Lung (tissue), 16 donors: ENCODE data around the gene SMLR1. TPM values are rescaled to one million over a fixed set of nuclear protein-coding genes. Genes with fewer than 3 reads are reported as not detected.
A peak's percentile ranks its signal among the peaks of the same experiment; 100 is the strongest.

Experiments used
- ATAC-seq: fragments of 200-7000 bp; cut with Tn5 transposase; one replicate; pipeline ENCODE4 v1.9.1; 2020; ENCODE audit warnings: moderate number of reproducible peaks; ENCODE audit not compliant: insufficient read depth, low FRiP score
- DNase-seq, 3 donors: peaks; one replicate each; pipeline ENCODE4 v3.0.0-alpha.2; 2013 to 2017
- H3K27ac ChIP-seq, 2 donors: one replicate each; pipeline ENCODE4 v1.5.1; 2013; ENCODE audit warnings: mild to moderate bottlenecking in 2 of 2, moderate library complexity in 2 of 2, control low read depth in 1 of 2, inconsistent platforms in 1 of 2, low read depth in 1 of 2, low read length in 1 of 2
- H3K27me3 ChIP-seq, 3 donors: one replicate each; pipeline ENCODE4 v1.5.1; 2013; ENCODE audit warnings: low read length in 2 of 3; ENCODE audit not compliant: control insufficient read depth in 3 of 3, insufficient read depth in 3 of 3
- H3K36me3 ChIP-seq, 4 donors: one replicate each; pipeline ENCODE4 v1.5.1; 2013; ENCODE audit warnings: low read length in 4 of 4, mild to moderate bottlenecking in 1 of 4, moderate library complexity in 1 of 4; ENCODE audit not compliant: control insufficient read depth in 4 of 4, insufficient read depth in 4 of 4
- H3K4me1 ChIP-seq, 5 donors: one replicate each; pipeline ENCODE4 v1.5.1; 2013; ENCODE audit warnings: low read length in 5 of 5, mild to moderate bottlenecking in 2 of 5, moderate library complexity in 1 of 5; ENCODE audit not compliant: control insufficient read depth in 5 of 5, insufficient read depth in 5 of 5
- H3K4me3 ChIP-seq: one replicate; pipeline ENCODE4 v1.5.1; 2013; ENCODE audit warnings: mild to moderate bottlenecking, control low read depth, moderate library complexity
- H3K9ac ChIP-seq, 2 donors: one replicate each; pipeline ENCODE4 v1.5.1; 2013; ENCODE audit warnings: low read length in 2 of 2, control low read depth in 1 of 2; ENCODE audit not compliant: insufficient read depth in 1 of 2
- H3K9me3 ChIP-seq, 4 donors: one replicate each; pipeline ENCODE4 v1.5.1; 2013; ENCODE audit warnings: low read length in 3 of 4, mild to moderate bottlenecking in 1 of 4, moderate library complexity in 1 of 4; ENCODE audit not compliant: control insufficient read depth in 4 of 4, insufficient read depth in 3 of 4
- WGBS, 2 donors: extraction: QIAGEN DNeasy Blood & Tissue Kit; methylation state at CpG; one replicate each; pipeline ENCODE4 v1.1.7; 2013; 5-methylcytosine and 5-hydroxymethylcytosine counted together
- long read RNA-seq, 5 donors: transcript quantifications; one replicate each; lab custom pipeline, GENCODE V29; 2026
- polyA plus RNA-seq, 2 donors: library from polyadenylated mRNA; stranded (reverse); fragments of 200-250 nt; gene quantifications; one replicate each; pipeline ENCODE4 v1.2.1, GENCODE V29; 2013
- total RNA-seq, 2 donors: library from RNA; depleted of rRNA in 1 of 2; stranded (reverse); fragments of >200 nt in 1 of 2; gene quantifications; one replicate each; pipeline ENCODE4 v1.2.1, GENCODE V29; 2014 to 2021
- TF ChIP-seq, protein P1 (sequence below): IDR thresholded peaks from 2 replicates; pipeline ENCODE4 v1.5.1; 2012; ENCODE audit warnings: mild to moderate bottlenecking; ENCODE audit errors: control extremely low read depth, extremely low read depth
- donor health status: control.
- donor health status: control.
- donor health status: Bipolar disorder and iron deficiency.
- donor health status: healthy.
- donor health status: DM: yes; HTN: yes; CAD: no.

Gene SMLR1
- total RNA-seq (not detected), polyA plus RNA-seq (not detected)
- long read RNA-seq, donor 1, partial matches to known transcripts: 0 of 1 reads
- long read RNA-seq, donor 1, other reads (novel, unspliced or antisense): 0 of 1 reads
- long read RNA-seq, donor 2, partial matches to known transcripts: 49 of 56 reads
- long read RNA-seq, donor 2, other reads (novel, unspliced or antisense): 7 of 56 reads
- long read RNA-seq, donor 3: 0 reads
- long read RNA-seq, donor 4: 0 reads
- long read RNA-seq, donor 5: 0 reads

DNA sequence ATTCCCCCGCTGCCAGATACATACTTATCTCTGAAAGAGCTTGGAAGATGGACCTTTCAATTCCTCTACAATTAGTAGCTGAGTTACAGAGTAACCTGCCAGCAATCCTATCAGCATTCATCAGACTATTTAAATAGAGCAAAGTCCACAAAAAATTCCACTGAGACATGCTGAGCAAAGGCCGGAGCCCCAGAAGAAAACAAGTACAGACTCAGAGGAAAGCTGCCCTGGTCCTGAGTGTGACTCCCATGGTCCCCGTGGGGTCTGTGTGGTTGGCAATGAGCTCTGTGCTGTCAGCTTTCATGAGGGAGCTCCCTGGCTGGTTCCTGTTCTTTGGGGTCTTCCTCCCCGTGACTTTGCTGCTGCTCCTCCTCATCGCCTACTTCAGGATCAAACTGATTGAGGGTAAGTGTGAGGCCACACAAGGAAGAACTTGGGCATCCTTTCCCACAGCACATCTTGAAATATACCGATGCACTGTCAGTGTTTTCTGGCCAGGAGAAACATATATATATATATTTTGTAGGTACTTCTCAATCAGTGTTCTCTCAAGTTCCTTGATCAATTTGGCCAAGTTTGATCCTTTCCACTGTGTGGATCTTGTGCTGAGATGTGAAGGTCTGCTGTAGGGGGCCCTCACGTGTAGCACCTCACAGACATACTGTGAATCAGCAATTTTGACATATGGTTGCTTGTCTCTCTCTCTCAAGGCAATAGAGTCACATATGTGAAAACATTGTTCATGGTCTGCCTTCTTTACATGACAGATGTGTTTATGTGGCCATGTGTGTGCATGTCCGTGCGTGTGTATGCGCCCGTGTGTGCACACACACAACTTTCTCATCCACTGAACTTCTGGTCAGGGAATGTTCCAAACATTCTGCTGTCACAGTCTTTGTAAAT lies at the start of gene SMLR1:
Gene SMLR1 (plus strand): TSS at position 160 of the 903 bp plus-strand sequence. CDS start 8 bp downstream, at position 168.
- H3K27ac ChIP-seq: no peak within 1 kb of the TSS
- no peaks in the 10 kb centered on the region for H3K9me3 ChIP-seq
- WGBS, 2 donors: 77 to 80% methylated on average over 11 of the region's 11 CpGs
- ATAC-seq: no peak
- H3K9ac ChIP-seq: no peak within 1 kb of the TSS
- TF ChIP-seq, protein P1, sequence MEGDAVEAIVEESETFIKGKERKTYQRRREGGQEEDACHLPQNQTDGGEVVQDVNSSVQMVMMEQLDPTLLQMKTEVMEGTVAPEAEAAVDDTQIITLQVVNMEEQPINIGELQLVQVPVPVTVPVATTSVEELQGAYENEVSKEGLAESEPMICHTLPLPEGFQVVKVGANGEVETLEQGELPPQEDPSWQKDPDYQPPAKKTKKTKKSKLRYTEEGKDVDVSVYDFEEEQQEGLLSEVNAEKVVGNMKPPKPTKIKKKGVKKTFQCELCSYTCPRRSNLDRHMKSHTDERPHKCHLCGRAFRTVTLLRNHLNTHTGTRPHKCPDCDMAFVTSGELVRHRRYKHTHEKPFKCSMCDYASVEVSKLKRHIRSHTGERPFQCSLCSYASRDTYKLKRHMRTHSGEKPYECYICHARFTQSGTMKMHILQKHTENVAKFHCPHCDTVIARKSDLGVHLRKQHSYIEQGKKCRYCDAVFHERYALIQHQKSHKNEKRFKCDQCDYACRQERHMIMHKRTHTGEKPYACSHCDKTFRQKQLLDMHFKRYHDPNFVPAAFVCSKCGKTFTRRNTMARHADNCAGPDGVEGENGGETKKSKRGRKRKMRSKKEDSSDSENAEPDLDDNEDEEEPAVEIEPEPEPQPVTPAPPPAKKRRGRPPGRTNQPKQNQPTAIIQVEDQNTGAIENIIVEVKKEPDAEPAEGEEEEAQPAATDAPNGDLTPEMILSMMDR: no peak
- H3K36me3 ChIP-seq: peaks cover 0 to 4% (median 0%) of the 10 kb centered on the region in 4 donors
- no peak within 1 kb of the TSS for H3K4me3 ChIP-seq
- H3K27me3 ChIP-seq: no peaks in the 10 kb centered on the region
- DNase-seq: no peak
- no peaks in the 10 kb centered on the region for H3K4me1 ChIP-seq

DNA sequence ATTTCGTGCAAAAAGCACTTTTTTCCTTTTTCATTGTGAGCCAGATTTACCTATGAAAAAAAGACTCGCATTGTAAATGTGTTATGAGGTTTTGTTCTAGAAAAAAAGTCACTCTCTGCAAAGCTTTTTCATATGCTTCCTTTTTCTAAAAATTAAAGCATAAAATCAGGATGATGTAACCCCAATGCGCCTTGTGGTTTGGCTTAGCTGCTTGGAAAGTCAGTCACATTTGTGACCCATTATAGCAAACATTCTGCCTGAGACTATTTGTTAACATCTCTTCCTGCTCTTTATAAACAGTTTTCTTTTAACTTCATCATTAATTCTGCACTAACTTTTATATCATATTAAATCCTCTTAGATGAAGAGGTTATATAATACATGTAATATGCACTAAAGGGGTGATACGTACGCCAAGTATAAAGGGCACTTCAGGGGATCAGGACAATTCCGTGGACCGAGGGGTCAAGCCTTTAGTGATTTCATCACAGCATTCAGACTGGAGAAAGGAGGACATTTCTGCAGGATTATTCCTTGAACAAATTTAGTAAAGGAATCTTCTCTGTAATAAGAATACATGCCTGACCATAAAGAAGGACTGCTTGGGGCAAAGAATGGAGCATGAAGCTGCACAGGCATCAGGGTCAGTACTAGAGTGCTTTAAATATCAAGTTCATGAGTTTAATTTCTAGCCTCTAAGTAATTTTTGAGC lies 48.1 kb upstream of the SMLR1 start:
- DNase-seq (peak in 1 of 3 donors; percentile 45), ATAC-seq (no peak)
- Histone ChIP-seq H3K4me1 (peaks cover 0 to 9% (median 0%) of the 10 kb centered on the region in 5 donors), H3K9ac (no peak overlapping the region), H3K4me3 (no peak overlapping the region), H3K9me3 (no peaks in the 10 kb centered on the region), H3K27ac (no peak overlapping the region), H3K27me3 (no peaks in the 10 kb centered on the region), H3K36me3 (no peaks in the 10 kb centered on the region)
- 58 to 64% methylated on average over 7 of the region's 7 CpGs for WGBS, 2 donors
- TF ChIP-seq, protein P1: no peak

- 65 to 67% methylated on average over 4 of the region's 4 CpGs for WGBS, 2 donors
- H3K27me3 ChIP-seq: no peaks in the 10 kb centered on the region
- H3K27ac ChIP-seq: no peak overlapping the region
Measured at GRCh38 chr6:130779658-130780033, 47.6 kb upstream of the SMLR1 start.

More at GRCh38 chr6:130779658-130780033, 47.6 kb upstream of the SMLR1 start:
- H3K9ac ChIP-seq: no peak overlapping the region
- DNase-seq: no peak
- peaks cover 0 to 10% (median 0%) of the 10 kb centered on the region in 5 donors for H3K4me1 ChIP-seq
- no peaks in the 10 kb centered on the region for H3K9me3 ChIP-seq
- no peak for ATAC-seq
- H3K4me3 ChIP-seq: no peak overlapping the region
- TF ChIP-seq, protein P1: no peak
- H3K36me3 ChIP-seq: no peaks in the 10 kb centered on the region
